Measurements from ENCODE around the gene KIF2A.

KIF2A gene
- 214 to 259 reads per million in 2 experiments for total RNA-seq

- DNase-seq (ENCODE audit: low read depth): peak; percentile 84
Observed at GRCh38 chr5:62305715-62306322, at the start of gene KIF2A. Gene KIF2A, plus strand, starts transcription at chr5:62306206. Its CDS starts 267 bp downstream, at chr5:62306473.

- DNase-seq (ENCODE audit: low read depth): no peak
Observed at GRCh38 chr5:62257020-62257367, 49.0 kb upstream of the KIF2A start.

- DNase-seq (ENCODE audit: low read depth): no peak
Observed at GRCh38 chr5:62258654-62259053, 47.4 kb upstream of the KIF2A start.

- DNase-seq (ENCODE audit: low read depth): no peak
Observed at GRCh38 chr5:62259699-62260250, 46.2 kb upstream of the KIF2A start.

GRCh38 chr5:62260513-62260912 lies 45.5 kb upstream of the KIF2A start:
- no peak for DNase-seq (ENCODE audit: low read depth)

- DNase-seq (ENCODE audit: low read depth): no peak
Observed at GRCh38 chr5:62263401-62263800, 42.6 kb upstream of the KIF2A start.

- DNase-seq (ENCODE audit: low read depth): no peak
Observed at GRCh38 chr5:62265648-62266112, 40.3 kb upstream of the KIF2A start.

GRCh38 chr5:62266573-62266972 lies 39.4 kb upstream of the KIF2A start:
- no peak for DNase-seq (ENCODE audit: low read depth)

GRCh38 chr5:62268234-62268633 lies 37.8 kb upstream of the KIF2A start:
- DNase-seq (ENCODE audit: low read depth): no peak

GRCh38 chr5:62268792-62269191 lies 37.2 kb upstream of the KIF2A start:
- DNase-seq (ENCODE audit: low read depth): no peak

GRCh38 chr5:62271370-62271769 lies 34.6 kb upstream of the KIF2A start:
- no peak for DNase-seq (ENCODE audit: low read depth)

GRCh38 chr5:62271870-62272269 lies 34.1 kb upstream of the KIF2A start:
- no peak for DNase-seq (ENCODE audit: low read depth)

- no peak for DNase-seq (ENCODE audit: low read depth)
Observed at GRCh38 chr5:62273687-62274086, 32.3 kb upstream of the KIF2A start.

- DNase-seq (ENCODE audit: low read depth): no peak
Observed at GRCh38 chr5:62275581-62275980, 30.4 kb upstream of the KIF2A start.

- no peak for DNase-seq (ENCODE audit: low read depth)
Observed at GRCh38 chr5:62281411-62281810, 24.6 kb upstream of the KIF2A start.

GRCh38 chr5:62282064-62282463 lies 23.9 kb upstream of the KIF2A start:
- no peak for DNase-seq (ENCODE audit: low read depth)

GRCh38 chr5:62283005-62283404 lies 23.0 kb upstream of the KIF2A start:
- DNase-seq (ENCODE audit: low read depth): no peak

- DNase-seq (ENCODE audit: low read depth): no peak
Observed at GRCh38 chr5:62283861-62284260, 22.1 kb upstream of the KIF2A start.

- DNase-seq (ENCODE audit: low read depth): no peak
Observed at GRCh38 chr5:62284946-62285891, 20.8 kb upstream of the KIF2A start.

GRCh38 chr5:62286834-62287233 lies 19.2 kb upstream of the KIF2A start:
- no peak for DNase-seq (ENCODE audit: low read depth)

- DNase-seq (ENCODE audit: low read depth): no peak
Observed at GRCh38 chr5:62287237-62287636, 18.8 kb upstream of the KIF2A start.

GRCh38 chr5:62288118-62288517 lies 17.9 kb upstream of the KIF2A start:
- DNase-seq (ENCODE audit: low read depth): no peak

GRCh38 chr5:62289813-62290212 lies 16.2 kb upstream of the KIF2A start:
- no peak for DNase-seq (ENCODE audit: low read depth)
